Superior temporal gyrus (tissue), 1 donor: Measurements from ENCODE around the gene PON3.

Experiments
- DNase-seq: peaks from one replicate; pipeline ENCODE4 v3.0.0-alpha.2; 2016; ENCODE audit errors: extremely low spot score

PON3 gene

DNA sequence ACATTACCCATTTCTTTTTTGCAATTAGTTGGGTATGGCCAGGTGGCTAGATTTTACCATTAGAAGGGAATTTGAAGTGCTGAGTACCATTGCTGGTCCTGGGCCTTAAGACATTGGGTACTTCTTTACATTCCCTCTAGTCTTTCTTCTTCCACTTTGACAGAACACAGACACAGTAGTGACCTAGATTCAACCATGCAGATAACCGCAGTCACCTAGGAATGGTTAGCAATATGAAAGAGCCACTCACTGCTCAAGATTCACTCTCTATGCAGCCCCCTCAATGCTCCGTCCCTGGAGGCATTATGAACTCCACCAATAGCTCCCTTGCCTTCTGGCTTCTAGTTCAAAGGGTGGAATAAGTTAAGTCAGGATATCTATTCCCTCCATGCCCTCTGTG lies 55.7 kb downstream of the PON3 start:
- no peak for DNase-seq

DNA sequence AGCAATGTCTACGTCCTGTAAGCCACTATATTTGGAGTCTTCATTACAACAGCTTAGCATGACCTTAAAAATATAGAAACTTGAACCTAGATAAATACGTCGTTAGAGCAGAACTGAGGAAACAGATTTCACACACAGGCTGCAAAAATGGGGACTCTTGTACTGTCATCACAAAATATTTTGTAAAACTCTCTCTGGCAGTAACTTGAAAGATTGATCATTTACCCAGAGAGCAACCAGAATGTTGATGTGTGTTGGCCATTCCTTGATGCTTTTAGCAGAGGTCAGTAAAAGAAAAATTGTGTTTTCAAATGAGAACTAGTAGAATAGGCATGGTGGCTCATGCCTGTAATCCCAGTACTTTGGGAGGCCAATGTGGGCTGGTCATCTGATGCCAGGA lies 57.3 kb downstream of the PON3 start:
- DNase-seq, result no peak

- DNase-seq, result no peak
Measured at GRCh38 chr7:95335093-95335492, 61.1 kb downstream of the PON3 start.

DNA sequence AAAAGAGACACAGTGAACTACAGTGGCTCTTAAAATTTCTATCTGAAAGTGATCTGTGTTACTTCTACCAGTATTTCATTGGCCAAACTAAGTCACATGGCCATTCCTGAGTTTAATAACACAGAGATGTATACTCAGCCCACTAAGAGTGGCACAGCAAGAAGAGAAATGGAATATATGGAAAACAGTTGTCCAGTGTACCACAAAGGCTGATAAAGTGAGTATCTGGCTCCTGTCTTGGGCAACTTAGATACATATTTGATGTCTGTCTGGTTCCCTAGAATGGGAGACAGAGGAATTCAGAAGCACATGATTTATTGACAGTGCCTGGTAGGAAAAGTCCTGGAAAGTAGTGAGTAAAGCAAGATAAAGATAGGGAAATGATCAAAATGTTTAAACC lies 61.7 kb downstream of the PON3 start:
- no peak for DNase-seq

DNA sequence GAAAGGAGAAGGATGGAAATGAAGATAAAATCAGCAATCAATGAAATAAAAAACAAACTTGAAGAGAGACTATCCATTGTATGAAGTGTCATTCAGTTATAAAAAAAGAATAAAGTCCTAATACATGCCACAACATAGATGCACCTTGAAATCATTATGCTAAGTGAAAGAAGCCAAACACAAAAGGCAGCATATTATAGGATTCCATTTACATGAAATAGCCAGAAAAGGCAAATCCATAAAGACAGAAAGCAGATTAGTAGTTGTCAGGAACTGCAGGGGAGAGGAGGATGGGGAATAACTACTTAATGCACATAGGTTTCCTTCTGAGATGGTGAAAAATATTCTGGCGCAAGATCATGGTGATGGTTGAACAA lies 65.2 kb downstream of the PON3 start:
- no peak for DNase-seq

DNA sequence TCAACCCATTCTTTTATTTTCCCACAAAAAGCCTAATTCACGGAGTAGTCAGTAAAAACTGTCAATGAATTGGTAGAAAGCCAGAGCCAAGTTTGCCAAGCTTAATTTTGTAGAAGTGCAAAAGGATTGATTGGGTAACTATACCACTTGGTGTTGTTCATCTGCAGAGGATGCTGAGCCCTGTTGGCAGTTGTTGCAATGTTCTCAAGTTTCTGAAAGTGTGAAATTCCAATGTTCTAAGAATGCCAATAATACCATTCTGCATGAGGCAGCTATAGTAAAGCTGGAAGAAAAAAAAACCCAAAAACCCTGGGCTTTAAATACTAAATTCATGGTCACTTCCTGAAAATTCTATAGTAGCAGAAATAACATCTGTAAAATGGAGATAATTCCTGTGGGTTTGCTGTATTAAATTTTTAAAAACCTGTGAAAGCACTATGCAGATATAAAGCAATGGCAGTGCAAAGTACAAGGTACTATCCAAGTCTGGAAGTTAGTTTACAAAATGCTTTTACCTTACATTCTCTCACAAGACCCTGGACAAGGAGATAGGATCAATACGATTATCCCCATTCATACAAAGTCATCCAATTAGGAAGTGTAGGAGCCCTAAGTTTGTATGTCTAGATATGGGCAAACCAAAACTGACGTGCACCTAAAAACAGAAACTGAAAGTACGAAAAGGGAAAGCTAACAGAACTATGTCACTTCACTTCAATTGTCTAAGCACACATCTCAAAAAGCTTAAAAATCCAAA lies 65.8 kb downstream of the PON3 start:
- DNase-seq, result peak; percentile 40

- DNase-seq, result no peak
Measured at GRCh38 chr7:95327356-95327755, 68.8 kb downstream of the PON3 start.

DNA sequence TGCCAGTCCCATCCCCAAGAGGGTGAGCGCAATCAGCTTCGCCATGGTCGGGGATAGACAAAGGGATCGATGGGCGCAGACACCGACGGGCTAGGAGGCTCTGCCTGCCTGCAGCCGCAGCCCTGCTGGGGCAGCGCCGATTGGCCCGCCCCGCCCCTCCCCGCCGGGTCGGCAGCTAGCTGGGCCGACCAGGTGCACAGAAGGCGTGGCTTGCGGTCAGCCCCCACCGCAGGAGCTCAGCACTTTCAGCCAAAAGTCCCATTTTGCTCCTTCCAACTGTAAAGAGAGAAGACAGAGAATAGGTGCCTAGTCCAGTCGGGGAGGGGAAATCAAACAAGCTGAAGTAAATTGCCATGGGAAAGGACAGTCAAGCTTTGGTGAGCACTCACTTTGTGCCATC lies 71.7 kb downstream of the PON3 start, which contains the start of gene PON1:
Gene PON1, minus strand, starts transcription at position 102 of the 400 bp plus-strand sequence. Its CDS starts 57 bp downstream, at position 45.
- no peak for DNase-seq

GRCh38 chr7:95323410-95324129 lies 72.6 kb downstream of the PON3 start:
- no peak for DNase-seq

DNA sequence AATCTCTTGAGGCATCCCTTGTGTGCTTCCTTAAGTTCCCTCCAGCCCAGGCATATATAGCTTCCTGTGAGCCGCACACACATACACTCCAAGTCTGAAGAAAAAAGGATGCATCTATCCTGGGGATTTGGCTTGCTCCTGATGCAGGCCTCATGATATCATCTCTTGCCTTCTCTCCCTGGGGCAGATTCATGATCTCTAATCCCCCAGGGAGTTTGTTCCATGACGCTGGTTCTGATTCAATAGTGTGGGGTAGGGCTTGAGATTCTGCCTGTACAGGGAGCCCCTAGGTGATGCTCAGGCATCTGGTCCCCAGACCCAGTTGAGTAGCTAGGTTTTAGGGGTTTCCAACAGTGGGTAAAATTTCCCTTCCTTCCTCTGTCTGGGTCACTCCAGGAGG lies 73.3 kb downstream of the PON3 start:
- no peak for DNase-seq

GRCh38 chr7:95322396-95322795 lies 73.8 kb downstream of the PON3 start:
- no peak for DNase-seq

DNA sequence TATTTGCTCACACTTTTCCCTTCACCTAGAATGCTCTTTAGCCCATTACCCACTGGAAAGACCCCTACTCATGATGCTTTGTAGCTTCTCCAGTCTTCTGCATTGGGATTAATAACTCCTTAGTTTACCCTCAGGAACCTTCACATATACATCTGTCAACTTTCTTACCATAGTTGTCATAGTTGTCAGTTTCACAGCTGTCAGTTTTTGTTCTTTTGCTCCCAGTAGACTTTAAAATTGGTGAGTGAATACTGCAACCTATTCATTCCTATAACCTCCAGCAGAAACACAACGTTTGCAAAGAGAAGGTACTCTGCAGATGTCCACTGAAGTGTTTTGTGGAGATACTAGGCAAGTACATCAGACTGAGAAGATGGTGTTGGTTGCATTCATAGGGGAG lies 74.5 kb downstream of the PON3 start:
- no peak for DNase-seq

DNA sequence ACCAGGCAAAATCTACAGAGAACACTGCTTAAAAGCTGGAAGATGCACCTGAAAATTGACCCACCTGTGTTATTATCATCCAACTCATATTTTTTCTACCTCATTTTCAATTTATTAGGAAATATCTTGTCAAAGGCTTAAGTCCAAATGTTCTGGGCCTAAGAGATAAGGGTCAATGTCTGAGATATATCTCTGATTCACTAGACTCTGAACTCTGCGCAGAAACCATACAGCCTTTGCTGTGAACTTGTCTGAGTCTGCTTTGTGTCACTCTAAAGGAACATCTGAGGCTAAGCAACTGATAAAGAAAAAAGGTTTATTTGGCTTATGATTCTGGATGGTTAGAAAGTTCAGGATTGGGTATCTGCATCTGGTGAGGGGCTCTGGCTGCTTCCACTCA lies 75.5 kb downstream of the PON3 start:
- no peak for DNase-seq

GRCh38 chr7:95319570-95319969 lies 76.6 kb downstream of the PON3 start:
- no peak for DNase-seq

DNA sequence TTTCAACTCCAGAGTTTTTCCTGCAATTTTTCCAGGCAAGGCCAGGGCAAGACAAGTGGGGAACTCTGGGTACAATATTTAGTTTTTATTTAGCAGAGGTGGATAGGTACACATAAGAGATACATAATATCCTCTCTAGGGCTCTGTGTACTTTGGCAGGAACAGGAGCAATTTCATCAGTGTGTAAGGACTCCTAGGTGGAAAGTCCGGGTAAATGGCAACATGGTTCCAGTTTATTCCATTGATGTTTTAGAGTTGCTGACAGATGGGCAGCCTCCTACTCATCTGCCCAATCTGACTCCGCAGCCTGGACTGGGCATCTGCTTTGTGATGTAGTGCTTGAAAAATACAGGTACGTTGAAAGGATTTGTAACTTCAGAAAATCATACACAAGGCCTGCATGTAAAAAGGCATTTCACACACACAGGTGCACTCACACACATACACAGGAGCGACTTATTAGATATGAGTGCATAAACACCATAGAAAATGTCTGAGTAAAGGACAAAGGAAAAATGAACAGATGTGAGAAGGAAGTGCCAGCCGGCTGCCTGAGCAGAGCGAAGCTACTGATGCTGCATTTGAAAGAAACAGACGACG lies 77.6 kb downstream of the PON3 start:
- DNase-seq, result no peak

DNA sequence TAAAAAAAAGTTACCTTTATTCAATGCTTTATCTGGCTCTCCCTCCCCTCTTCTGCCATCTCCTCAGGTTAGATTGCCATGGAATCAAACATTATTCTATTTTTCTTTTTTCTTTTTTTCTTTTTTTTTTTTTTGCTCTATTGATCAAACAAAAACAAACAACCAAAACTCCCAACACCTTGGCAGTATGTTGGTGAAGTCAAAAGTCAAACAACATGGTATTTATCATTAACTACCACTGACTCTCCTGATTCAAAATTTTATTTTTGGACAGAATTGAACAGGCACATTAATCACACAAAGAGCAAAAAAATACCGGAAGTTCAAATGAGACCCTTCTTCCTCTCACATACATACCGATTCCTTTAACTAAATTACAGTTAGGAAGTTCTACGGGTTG lies 78.2 kb downstream of the PON3 start:
- no peak for DNase-seq

DNA sequence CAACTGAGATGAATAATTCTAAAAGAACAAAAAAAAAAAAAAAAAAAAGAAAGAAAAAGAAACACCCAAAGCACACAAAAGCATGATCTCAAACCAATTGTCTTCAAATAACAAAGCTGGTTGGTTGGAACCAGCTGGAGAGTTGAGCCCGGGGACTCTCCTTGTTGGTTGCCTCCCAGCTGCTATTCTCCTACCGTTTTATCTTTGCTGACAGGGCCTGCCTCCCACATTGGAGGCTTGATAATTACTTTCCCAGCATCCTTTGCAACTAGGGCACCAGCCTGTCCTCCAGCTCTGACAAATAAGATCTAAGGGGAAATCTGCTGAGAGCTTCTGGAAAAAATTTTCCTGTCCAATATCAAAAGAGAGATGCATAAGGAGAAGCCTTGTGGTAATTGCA lies 78.6 kb downstream of the PON3 start:
- DNase-seq, result no peak

DNA sequence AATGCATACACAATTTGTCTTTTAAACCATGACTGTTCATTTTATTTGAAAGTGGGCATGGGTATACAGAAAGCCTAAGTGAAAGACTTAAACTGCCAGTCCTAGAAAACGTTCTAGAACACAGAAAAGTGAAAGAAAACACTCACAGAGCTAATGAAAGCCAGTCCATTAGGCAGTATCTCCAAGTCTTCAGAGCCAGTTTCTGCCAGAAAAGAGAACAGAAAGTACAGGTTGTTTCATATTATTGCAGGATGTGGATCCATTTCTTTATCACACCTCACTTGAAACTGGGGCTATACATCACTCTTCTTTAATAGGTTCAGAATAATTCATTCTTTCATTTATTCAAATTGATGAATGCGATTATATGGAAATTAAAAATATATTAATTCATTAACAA lies 79.6 kb downstream of the PON3 start:
- DNase-seq, result no peak

DNA sequence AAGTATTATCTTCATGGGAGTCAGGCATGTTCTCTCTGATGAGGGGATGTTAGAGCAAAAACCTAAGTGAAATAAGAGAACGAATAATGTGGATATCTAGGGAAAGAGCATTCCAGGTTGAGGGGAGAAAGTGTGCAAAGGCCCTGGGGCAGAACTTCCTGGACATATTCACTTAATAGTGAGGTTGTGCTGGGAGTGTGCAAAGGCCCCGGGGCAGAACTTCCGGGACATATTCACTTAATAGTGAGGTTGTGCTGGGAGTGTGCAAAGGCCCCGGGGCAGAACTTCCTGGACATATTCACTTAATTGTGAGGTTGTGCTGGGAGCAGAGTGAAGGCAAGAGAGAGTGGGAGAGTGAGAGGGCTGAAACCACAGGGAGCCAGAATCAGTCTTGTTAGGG lies 83.6 kb downstream of the PON3 start:
- no peak for DNase-seq

GRCh38 chr7:95311389-95311788 lies 84.8 kb downstream of the PON3 start:
- no peak for DNase-seq

GRCh38 chr7:95309951-95310350 lies 86.2 kb downstream of the PON3 start:
- DNase-seq, result no peak
